NT2/D1 (cell line): ENCODE measurements around the gene RNF126.
"Not testable (repeated sequence)": the region's sequence is repeated elsewhere in the genome, so short reads cannot be mapped to it uniquely, and the experiment has no call there.

ENCODE experiments used
- SUZ12 ChIP-seq: IDR thresholded peaks from 2 replicates; pipeline ENCODE4 v1.6.1; 2011; ENCODE audit not compliant: insufficient read length, insufficient read depth; ENCODE audit errors: extremely low read depth
- ZNF274 ChIP-seq: IDR thresholded peaks from 2 replicates; pipeline ENCODE4 v1.6.1; 2011; ENCODE audit warnings: mild to moderate bottlenecking, low read depth, low read length

DNA sequence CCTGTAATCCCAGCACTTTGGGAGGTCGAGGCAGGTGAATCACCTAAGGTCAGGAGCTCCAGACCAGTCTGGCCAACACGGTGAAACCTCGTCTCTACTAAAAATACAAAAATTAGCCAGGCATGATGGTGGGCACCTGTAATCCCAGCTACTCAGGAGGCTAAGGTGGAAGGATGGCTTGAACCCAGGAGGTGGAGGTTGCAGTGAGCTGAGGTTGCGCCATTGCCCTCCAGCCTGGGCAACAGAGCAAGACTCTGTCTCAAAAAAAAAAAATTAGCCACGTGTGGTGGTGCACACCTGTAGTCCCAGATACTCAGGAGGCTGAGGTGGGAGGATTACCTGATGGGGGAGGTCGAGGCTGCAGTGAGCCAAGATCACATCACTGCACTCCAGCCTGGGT, 39.8 kb upstream of the RNF126 start:
- not testable (repeated sequence) for TF ChIP-seq ZNF274, SUZ12
